Hematopoietic multipotent progenitor cell treated with erythropoietin and hydrocortisone succinate and interleukin-3 and kit ligand, for 17 days (in vitro differentiated cells): Measurements from ENCODE around the gene BORA.
"Not testable (repeated sequence)": the region's sequence is repeated elsewhere in the genome, so short reads cannot be mapped to it uniquely, and the experiment has no call there.

Experiments
- DNase-seq: peaks from one replicate; pipeline ENCODE4 v3.0.0-alpha.2; 2015; ENCODE audit warnings: low spot score

The BORA gene

GRCh38 chr13:72763411-72763810 is 35.7 kb downstream of the BORA start:
- no peak for DNase-seq

GRCh38 chr13:72774019-72774418 is 46.3 kb downstream of the BORA start:
- no peak for DNase-seq

- peak; percentile 87 for DNase-seq
Measured at GRCh38 chr13:72781451-72782439, 54.0 kb downstream of the BORA start, which contains the start of the genes DIS3 and PIBF1. DIS3 (minus strand) TSS chr13:72781900; CDS start chr13:72781832, 68 bp downstream. PIBF1 (plus strand) TSS chr13:72782133; CDS start chr13:72783470, 1,337 bp downstream.

GRCh38 chr13:72782717-72783116 is 55.0 kb downstream of the BORA start:
- peak; percentile 12 for DNase-seq

GRCh38 chr13:72784679-72785078 is 57.0 kb downstream of the BORA start:
- not testable (repeated sequence) for DNase-seq

GRCh38 chr13:72788831-72789230 is 61.1 kb downstream of the BORA start:
- DNase-seq = no peak

- DNase-seq = no peak
Measured at GRCh38 chr13:72792640-72793039, 64.9 kb downstream of the BORA start.

GRCh38 chr13:72798817-72799216 is 71.1 kb downstream of the BORA start:
- DNase-seq = no peak

- no peak for DNase-seq
Measured at GRCh38 chr13:72804301-72804700, 76.6 kb downstream of the BORA start.
